SK-N-SH treated with all-trans-retinoic acid at 6 μM for 48 hours (cell line): ENCODE results near the gene PRXL2B.

Experiments
- ATAC-seq: fragments of 200-7000 bp; cut with Tn5 transposase; 3 replicates; pipeline ENCODE4 v1.9.1; 2020; ENCODE audit warnings: mild to moderate bottlenecking, moderate library complexity
- ARNTL ChIP-seq: fragments of 450-650 bp; formaldehyde crosslinking; IDR thresholded peaks from 2 replicates; pipeline ENCODE4 v1.5.0; 2020; ENCODE audit warnings: low read depth, mild to moderate bottlenecking, moderate library complexity, borderline replicate concordance
- BACH2 ChIP-seq: fragments of 250-450 bp; sonication (Bioruptor Pico); IDR thresholded peaks from 2 replicates; pipeline ENCODE4 v1.9.0; 2021; ENCODE audit warnings: mild to moderate bottlenecking, borderline replicate concordance
- CSDC2 ChIP-seq: fragments of 250-450 bp; sonication (Bioruptor Pico); IDR thresholded peaks from 2 replicates; pipeline ENCODE4 v1.5.0; 2020; ENCODE audit warnings: mild to moderate bottlenecking, moderate library complexity
- CSRNP3 ChIP-seq: fragments of 250-450 bp; sonication (Bioruptor Pico); IDR thresholded peaks from 2 replicates; pipeline ENCODE4 v1.5.1; 2021; ENCODE audit warnings: mild to moderate bottlenecking, moderate library complexity
- GLIS3 ChIP-seq: fragments of 250-450 bp; sonication (Bioruptor Pico); IDR thresholded peaks from 2 replicates; pipeline ENCODE4 v1.5.0; 2020; ENCODE audit warnings: mild to moderate bottlenecking, moderate library complexity
- ISL1 ChIP-seq: fragments of 250-450 bp; sonication (Bioruptor Pico); IDR thresholded peaks from 2 replicates; pipeline ENCODE4 v2.1.2; 2022; ENCODE audit warnings: mild to moderate bottlenecking, moderate library complexity
- OSR1 ChIP-seq: fragments of 250-450 bp; sonication (Bioruptor Pico); IDR thresholded peaks from 2 replicates; pipeline ENCODE4 v1.8.0; 2022; ENCODE audit warnings: moderate library complexity, mild to moderate bottlenecking, inconsistent platforms
- TOX ChIP-seq: fragments of 250-450 bp; sonication (Bioruptor Pico); IDR thresholded peaks from 2 replicates; pipeline ENCODE4 v1.8.0; 2021; ENCODE audit warnings: mild to moderate bottlenecking, moderate library complexity, borderline replicate concordance
- ZC3H10 ChIP-seq: fragments of 250-450 bp; sonication (Bioruptor Pico); IDR thresholded peaks from 2 replicates; pipeline ENCODE4 v1.5.1; 2021; ENCODE audit warnings: mild to moderate bottlenecking, moderate library complexity
- ZFP3 ChIP-seq: fragments of 250-450 bp; sonication (Bioruptor Pico); IDR thresholded peaks from 2 replicates; pipeline ENCODE4 v1.5.0; 2020; ENCODE audit warnings: mild to moderate bottlenecking, moderate library complexity
- ZNF565 ChIP-seq: fragments of 450-650 bp; formaldehyde crosslinking; conservative IDR thresholded peaks from 2 replicates; pipeline ENCODE4 v1.5.0; 2020; ENCODE audit warnings: low read depth, mild to moderate bottlenecking, moderate library complexity
- ZNF70 ChIP-seq: fragments of 450-650 bp; formaldehyde crosslinking; IDR thresholded peaks from 2 replicates; pipeline ENCODE4 v1.5.0; 2020; ENCODE audit warnings: mild to moderate bottlenecking, moderate library complexity
- TF ChIP-seq, protein P1 (sequence below): fragments of 250-450 bp; sonication (Bioruptor Pico); IDR thresholded peaks from 2 replicates; pipeline ENCODE4 v1.5.0; 2020; ENCODE audit warnings: mild to moderate bottlenecking, moderate library complexity
- TF ChIP-seq, protein P2 (sequence below): fragments of 250-450 bp; sonication (Bioruptor Pico); IDR thresholded peaks from 2 replicates; pipeline ENCODE4 v1.8.0; 2020; ENCODE audit warnings: mild to moderate bottlenecking, moderate library complexity, borderline replicate concordance
- TF ChIP-seq, protein P3 (sequence below): fragments of 250-450 bp; sonication (Bioruptor Pico); IDR thresholded peaks from 2 replicates; pipeline ENCODE4 v1.5.1; 2020; ENCODE audit warnings: low read depth, mild to moderate bottlenecking, moderate library complexity
- TF ChIP-seq, protein P4 (sequence below): fragments of 250-450 bp; sonication (Bioruptor Pico); IDR thresholded peaks from 2 replicates; pipeline ENCODE4 v1.8.0; 2021; ENCODE audit warnings: low read depth, mild to moderate bottlenecking, moderate library complexity, borderline replicate concordance

The PRXL2B gene

DNA sequence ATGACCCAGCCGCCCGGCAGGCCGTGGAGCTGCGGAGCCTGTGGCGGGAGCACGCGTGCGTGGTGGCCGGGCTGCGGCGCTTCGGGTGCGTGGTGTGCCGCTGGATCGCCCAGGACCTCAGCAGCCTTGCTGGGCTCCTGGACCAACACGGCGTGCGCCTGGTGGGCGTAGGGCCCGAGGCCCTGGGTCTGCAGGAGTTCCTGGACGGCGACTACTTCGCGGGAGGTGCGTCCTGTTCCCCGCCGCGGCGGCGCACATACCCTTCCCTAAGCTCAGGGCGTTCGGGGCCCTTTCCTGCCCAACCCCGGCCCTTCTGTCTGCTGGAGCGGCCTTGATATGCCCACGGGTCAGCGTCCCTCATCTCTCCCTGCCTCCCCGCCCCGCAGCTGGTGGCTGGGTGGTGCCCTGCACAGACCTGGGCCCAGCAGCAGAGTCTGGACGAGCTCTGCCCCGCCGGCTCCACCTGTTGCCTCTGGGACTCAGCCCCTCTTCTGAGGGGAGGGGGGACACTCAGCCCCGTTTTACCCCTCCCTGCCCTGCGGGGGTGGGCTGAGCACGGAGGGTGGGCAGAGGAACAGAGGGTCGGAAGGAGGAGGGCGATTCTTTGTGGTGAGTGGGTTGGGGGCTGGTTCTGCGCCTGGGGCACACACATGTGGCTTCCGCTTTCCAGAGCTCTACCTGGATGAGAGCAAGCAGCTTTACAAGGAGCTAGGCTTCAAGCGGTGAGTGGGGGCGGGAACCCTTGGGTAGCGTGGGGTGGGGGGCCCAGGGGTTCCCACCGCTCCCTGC, 688 bp downstream of the PRXL2B start:
- TF ChIP-seq GLIS3 (CRISPR knock-in tag) = no peak
- TF ChIP-seq, protein P1, sequence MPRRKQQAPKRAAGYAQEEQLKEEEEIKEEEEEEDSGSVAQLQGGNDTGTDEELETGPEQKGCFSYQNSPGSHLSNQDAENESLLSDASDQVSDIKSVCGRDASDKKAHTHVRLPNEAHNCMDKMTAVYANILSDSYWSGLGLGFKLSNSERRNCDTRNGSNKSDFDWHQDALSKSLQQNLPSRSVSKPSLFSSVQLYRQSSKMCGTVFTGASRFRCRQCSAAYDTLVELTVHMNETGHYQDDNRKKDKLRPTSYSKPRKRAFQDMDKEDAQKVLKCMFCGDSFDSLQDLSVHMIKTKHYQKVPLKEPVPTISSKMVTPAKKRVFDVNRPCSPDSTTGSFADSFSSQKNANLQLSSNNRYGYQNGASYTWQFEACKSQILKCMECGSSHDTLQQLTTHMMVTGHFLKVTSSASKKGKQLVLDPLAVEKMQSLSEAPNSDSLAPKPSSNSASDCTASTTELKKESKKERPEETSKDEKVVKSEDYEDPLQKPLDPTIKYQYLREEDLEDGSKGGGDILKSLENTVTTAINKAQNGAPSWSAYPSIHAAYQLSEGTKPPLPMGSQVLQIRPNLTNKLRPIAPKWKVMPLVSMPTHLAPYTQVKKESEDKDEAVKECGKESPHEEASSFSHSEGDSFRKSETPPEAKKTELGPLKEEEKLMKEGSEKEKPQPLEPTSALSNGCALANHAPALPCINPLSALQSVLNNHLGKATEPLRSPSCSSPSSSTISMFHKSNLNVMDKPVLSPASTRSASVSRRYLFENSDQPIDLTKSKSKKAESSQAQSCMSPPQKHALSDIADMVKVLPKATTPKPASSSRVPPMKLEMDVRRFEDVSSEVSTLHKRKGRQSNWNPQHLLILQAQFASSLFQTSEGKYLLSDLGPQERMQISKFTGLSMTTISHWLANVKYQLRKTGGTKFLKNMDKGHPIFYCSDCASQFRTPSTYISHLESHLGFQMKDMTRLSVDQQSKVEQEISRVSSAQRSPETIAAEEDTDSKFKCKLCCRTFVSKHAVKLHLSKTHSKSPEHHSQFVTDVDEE (CRISPR knock-in tag) = no peak
- no peak for TF ChIP-seq CSRNP3
- peak; percentile 38 for ATAC-seq

DNA sequence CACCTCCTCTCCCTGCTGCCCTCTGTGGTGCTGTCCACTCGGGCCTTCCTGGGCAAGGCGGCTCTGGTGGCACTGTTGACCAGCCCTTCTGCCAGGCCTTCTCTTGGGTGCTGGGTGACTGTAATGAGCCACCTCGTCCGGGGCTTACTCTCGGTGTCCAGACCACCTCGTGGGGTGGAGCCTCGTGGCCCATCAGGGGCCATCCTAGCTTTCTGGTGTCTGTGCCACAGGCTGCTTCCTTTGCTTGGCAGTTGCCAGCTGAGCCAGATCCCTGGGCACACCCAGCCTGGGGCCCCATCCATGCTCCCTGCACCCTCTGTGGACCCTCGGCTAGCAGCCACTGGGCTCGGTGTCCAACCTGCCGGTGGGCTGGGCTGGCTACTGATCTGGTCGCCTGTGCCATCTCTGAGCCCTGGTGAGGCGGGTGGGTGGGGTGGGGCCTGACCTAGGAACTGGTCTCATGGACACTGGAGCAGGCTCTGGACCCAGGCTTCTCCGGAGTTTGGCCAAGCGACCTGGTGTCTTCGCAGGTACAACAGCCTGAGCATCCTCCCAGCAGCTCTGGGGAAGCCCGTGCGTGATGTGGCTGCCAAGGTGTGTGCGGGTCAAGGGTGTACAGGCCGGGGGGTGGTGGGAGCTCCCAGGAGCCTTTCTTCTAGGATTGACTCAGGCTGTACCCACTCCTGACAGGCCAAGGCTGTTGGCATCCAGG, 1.4 kb downstream of the PRXL2B start:
- no peak for ATAC-seq
- TF ChIP-seq, protein P2, sequence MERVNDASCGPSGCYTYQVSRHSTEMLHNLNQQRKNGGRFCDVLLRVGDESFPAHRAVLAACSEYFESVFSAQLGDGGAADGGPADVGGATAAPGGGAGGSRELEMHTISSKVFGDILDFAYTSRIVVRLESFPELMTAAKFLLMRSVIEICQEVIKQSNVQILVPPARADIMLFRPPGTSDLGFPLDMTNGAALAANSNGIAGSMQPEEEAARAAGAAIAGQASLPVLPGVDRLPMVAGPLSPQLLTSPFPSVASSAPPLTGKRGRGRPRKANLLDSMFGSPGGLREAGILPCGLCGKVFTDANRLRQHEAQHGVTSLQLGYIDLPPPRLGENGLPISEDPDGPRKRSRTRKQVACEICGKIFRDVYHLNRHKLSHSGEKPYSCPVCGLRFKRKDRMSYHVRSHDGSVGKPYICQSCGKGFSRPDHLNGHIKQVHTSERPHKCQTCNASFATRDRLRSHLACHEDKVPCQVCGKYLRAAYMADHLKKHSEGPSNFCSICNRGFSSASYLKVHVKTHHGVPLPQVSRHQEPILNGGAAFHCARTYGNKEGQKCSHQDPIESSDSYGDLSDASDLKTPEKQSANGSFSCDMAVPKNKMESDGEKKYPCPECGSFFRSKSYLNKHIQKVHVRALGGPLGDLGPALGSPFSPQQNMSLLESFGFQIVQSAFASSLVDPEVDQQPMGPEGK (CRISPR knock-in tag) = no peak
- TF ChIP-seq OSR1 (CRISPR knock-in tag) (no peak), ZC3H10 (no peak), ARNTL (CRISPR knock-in tag) (no peak), ZNF565 (no peak), TOX (CRISPR knock-in tag) (no peak), ZNF70 (CRISPR knock-in tag) (no peak), ISL1 (no peak), BACH2 (CRISPR knock-in tag) (no peak), CSDC2 (CRISPR knock-in tag) (no peak), ZFP3 (CRISPR knock-in tag) (no peak), GLIS3 (CRISPR knock-in tag) (no peak)
- TF ChIP-seq, protein P3, sequence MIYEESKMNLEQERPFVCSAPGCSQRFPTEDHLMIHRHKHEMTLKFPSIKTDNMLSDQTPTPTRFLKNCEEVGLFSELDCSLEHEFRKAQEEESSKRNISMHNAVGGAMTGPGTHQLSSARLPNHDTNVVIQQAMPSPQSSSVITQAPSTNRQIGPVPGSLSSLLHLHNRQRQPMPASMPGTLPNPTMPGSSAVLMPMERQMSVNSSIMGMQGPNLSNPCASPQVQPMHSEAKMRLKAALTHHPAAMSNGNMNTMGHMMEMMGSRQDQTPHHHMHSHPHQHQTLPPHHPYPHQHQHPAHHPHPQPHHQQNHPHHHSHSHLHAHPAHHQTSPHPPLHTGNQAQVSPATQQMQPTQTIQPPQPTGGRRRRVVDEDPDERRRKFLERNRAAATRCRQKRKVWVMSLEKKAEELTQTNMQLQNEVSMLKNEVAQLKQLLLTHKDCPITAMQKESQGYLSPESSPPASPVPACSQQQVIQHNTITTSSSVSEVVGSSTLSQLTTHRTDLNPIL (CRISPR knock-in tag) = no peak
- TF ChIP-seq, protein P4, sequence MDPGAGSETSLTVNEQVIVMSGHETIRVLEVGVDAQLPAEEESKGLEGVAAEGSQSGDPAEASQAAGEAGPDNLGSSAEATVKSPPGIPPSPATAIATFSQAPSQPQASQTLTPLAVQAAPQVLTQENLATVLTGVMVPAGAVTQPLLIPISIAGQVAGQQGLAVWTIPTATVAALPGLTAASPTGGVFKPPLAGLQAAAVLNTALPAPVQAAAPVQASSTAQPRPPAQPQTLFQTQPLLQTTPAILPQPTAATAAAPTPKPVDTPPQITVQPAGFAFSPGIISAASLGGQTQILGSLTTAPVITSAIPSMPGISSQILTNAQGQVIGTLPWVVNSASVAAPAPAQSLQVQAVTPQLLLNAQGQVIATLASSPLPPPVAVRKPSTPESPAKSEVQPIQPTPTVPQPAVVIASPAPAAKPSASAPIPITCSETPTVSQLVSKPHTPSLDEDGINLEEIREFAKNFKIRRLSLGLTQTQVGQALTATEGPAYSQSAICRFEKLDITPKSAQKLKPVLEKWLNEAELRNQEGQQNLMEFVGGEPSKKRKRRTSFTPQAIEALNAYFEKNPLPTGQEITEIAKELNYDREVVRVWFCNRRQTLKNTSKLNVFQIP (CRISPR knock-in tag) = no peak
- TF ChIP-seq, protein P1 (CRISPR knock-in tag) = no peak
